ENCODE data around the gene LGR5.

LGR5 gene

DNA sequence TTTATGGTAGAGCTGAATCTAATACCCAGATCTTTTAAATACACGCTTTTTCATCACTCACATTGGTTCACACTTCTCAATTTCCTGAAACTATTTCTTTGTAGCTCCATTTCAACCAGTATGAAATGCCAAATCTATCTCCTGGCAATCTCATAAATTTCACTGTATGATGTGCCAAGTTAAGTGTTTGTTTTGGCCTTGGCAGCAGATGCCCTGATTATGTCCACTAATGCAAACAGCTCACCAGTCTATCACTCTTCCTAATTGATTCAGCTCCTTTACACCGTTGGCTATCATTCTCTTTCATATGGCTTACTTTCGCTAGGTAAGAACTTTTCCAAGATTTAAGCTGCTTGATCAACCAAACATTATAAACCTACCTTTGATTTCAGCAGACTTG is 165.4 kb downstream of the LGR5 start:
- DNase-seq, result no peak

DNA sequence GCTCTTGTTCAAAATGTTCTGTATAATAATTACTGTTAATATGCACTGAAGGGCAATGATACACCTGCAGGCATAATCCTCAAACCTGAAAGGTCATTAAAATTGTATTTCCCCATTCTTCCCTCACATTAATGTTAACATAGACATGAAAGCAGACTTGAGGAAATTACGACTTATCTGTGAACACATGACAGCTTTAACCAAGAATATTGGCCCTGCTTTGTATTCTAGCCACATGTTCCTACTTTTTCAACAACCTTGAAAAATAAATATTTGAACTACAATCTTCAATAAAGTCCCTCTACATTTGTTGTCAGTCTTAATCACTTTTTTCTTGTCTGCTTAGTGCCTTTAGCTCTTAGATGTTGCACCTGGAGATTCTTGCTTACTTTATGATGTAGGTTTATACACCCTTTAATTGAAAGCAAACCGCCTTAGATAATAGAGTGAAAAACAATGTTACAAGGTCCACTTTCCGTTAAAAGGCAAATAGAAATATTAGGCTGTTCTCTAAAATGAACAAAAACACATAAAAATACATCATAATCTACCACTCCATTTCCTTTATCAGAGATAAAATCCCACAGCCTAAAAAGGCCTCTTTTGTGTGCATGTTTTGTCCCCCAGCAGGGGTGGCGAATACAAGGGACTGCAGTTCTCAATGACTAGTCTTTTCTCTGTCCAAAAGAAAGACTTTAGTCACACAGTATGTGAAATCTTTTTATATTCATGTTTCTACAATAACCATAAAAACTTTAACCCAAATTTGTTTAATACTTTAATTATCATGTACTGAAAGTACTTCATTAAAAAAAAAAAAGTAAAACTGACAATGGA is 168.1 kb downstream of the LGR5 start:
- no peak for DNase-seq

DNA sequence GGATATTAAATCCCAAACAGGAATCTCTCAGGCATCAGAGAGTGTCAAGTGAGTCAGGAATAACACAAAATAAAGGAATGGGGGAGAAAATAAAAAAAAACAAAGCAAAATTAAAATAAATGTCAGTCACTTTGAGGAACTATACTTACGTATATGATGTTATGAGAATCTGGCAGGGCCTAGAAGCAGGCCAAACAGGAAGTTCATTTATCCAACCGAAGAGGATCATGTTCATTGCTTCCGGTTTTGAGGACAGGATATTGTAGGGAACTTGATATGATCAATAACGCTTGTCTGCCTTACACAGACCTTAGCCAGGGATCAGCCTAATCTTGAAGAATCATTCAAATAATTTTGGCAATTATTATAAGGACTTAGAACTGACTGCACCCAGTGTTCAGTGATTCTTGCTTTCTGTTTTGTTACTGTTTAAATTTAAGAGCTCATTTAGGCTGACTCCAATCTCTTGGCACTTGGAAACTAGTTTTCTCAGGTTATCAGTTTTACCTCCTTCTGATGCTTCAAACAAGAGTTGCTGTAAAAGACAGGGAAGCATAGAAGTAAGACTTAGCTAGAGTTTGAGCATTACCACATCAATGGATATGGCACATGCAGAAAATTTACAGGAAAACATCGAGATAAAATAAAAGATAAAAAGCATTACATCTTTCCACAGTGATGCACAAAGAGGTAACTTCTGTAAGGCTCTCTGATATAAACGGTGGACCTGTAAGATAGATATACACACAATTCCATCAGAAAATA is 170.6 kb downstream of the LGR5 start:
- no peak for DNase-seq

DNA sequence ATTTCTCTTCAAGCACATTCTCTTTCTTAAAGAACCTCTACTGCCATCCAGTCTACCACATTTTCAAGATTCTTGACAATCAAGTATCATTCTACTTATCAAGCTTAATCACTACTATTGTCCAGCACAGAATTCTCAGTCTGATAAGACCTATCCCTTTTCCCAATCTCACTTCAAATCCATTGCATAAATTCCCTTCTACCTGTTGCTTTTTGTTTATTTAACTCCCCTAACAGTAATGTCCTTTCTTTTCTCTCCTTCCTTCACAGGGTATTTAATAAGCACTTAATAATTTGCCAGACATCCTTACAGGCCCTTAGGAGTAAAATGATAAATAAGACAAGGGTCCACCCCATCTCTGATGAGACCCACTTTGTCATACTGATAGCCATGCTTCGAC is 182.3 kb downstream of the LGR5 start:
- DNase-seq, result no peak

DNA sequence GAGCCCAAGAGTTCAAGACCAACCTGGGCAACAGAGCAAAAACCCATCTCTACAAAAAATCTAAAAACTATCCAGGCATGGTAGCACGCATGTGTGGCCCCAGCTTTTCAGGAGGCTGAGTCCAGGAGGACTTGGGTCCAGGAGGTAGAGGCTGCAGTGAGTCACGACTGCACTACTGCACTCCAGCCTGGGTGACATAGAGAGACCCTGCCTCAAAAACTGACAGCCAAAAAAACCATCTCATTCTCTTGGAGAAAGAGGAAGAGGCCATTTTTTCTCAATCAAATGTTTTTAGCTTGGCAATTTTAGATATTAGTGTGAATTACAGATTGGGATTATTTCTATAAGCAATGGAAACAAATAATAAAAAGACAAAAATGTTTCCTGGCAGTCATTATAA is 185.9 kb downstream of the LGR5 start:
- DNase-seq, result no peak

DNA sequence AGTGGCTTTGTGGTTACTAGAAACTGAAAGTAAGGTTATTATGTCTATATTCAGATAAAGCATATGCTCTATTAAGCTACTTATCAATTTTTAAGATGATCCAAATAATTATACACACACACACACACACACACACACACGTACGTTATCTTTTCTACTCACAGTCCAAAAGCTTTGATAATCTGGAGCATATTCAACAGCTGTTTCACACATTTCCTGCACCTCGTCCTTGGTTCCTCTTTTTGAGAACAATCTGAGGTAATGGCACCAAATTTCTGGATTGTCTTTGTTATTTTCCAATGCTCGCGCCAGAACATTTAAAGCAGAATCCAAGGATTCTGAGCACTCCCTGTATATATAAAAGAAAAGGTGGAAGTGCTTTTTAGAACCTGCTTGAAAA is 186.5 kb downstream of the LGR5 start:
- no peak for DNase-seq

DNA sequence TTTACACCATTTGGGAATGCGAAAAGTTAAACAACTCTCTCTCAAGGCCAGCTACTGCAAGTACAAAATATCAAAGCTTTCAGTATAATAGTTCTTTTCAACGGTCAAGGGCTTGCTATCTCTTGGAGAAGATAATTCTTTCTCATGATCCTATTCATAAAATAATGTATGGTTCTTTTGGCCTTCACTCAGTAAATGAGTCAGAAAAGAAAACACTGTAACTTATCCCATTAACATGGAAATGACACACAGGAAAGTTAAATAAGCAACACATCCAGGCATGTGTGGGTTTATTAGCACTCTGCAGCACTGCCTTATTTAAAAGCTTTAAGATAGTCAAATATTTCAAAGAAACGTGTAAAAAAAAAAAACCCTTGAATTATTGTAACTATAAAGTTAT is 187.2 kb downstream of the LGR5 start:
- no peak for DNase-seq

DNA sequence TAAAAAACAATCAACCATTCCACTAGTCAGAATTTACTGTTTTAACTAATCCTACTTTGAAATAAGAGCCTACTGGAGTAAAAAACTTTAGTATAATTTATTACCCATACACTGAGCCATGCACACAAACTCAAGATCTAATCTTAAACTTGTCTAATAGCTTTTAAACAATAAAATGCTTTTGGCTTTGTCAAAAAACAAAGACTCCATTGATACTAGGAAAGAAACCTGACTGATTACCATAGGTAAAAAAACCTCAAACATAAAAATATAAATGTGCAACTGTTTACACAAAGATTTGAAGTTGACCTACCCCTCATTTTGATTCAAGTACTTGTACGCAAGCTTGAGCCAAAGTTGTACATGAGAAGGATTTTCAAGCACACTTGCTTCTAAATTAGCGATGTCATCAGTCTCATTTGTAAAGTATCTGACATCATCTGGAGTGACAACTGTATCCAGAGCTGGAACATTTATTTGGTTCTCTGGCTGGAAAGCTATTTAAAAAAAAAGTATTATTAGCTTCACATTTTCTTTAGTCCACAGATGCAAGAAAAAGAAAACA is 187.9 kb downstream of the LGR5 start:
- no peak for DNase-seq
